Testis (tissue), 2 donors: ENCODE measurements around the gene OBSCN.

Experiments used
- POLR2A ChIP-seq: fragments of 450-650 bp; IDR thresholded peaks from one replicate; pipeline ENCODE4 v1.6.1; 2017; ENCODE audit warnings: antibody characterized with exemption, mild to moderate bottlenecking, moderate library complexity
- TF ChIP-seq, protein P1 (sequence below), 3 experiments: fragments of 450-650 bp in 2 of 3; fragments of 200-600 bp in 1 of 3; sonication (generic) in 1 of 3; IDR thresholded peaks; one replicate each; pipeline ENCODE4 v1.5.1; 2016 to 2019; ENCODE audit warnings: antibody characterized with exemption in 3 of 3, mild to moderate bottlenecking in 2 of 3, moderate library complexity in 1 of 3

GRCh38 chr1:228309326-228310067, 101.7 kb downstream of the OBSCN start:
- TF ChIP-seq, protein P1, sequence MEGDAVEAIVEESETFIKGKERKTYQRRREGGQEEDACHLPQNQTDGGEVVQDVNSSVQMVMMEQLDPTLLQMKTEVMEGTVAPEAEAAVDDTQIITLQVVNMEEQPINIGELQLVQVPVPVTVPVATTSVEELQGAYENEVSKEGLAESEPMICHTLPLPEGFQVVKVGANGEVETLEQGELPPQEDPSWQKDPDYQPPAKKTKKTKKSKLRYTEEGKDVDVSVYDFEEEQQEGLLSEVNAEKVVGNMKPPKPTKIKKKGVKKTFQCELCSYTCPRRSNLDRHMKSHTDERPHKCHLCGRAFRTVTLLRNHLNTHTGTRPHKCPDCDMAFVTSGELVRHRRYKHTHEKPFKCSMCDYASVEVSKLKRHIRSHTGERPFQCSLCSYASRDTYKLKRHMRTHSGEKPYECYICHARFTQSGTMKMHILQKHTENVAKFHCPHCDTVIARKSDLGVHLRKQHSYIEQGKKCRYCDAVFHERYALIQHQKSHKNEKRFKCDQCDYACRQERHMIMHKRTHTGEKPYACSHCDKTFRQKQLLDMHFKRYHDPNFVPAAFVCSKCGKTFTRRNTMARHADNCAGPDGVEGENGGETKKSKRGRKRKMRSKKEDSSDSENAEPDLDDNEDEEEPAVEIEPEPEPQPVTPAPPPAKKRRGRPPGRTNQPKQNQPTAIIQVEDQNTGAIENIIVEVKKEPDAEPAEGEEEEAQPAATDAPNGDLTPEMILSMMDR (IDR thresholded peaks at IDR 0.05) = no peak
- no peak for TF ChIP-seq POLR2A
